COLO829 (cell line): Measurements from ENCODE around the gene ME3.

Source experiments
- DNase-seq: peaks from one replicate; pipeline ENCODE4 v3.0.0; 2012; ENCODE audit warnings: low spot score

ME3 gene

DNA sequence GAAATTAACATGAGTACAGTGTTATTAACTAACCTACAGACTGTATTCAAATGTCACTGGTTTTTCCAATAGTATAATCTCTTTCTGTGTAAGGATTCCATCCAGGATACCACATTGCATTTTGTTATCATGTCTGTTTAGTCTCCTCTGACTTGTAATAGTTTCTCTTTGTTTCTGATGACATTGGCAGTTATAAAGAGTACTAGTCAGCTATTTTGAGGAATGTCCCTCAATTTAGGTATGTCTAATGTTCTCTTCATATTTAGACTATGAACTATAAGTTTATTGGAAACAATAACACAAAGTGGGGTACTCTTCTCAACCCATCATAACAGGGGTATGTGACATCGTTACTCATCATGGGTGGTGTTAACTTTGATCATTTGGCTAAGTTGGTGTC lies 20.3 kb upstream of the ME3 start:
- DNase-seq: no peak

DNA sequence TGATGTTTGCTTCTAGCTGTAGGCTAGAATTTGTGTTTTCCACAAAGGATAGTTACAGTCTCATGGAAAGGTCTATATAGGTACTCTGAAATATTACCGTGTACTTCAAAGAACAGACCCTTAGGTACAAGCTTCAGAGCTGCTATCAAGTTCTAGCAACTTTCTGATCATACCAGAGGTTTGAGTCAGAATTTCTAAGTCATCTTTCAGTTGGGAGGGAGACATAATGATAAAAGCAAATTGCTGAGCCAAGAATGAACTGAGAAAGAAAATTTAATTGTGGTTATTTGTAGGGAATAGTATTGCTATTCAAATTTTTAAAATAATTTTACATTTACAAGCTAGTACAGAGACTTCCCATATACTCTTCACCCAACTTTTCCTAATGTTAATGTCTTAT lies 19.9 kb upstream of the ME3 start:
- no peak for DNase-seq

DNA sequence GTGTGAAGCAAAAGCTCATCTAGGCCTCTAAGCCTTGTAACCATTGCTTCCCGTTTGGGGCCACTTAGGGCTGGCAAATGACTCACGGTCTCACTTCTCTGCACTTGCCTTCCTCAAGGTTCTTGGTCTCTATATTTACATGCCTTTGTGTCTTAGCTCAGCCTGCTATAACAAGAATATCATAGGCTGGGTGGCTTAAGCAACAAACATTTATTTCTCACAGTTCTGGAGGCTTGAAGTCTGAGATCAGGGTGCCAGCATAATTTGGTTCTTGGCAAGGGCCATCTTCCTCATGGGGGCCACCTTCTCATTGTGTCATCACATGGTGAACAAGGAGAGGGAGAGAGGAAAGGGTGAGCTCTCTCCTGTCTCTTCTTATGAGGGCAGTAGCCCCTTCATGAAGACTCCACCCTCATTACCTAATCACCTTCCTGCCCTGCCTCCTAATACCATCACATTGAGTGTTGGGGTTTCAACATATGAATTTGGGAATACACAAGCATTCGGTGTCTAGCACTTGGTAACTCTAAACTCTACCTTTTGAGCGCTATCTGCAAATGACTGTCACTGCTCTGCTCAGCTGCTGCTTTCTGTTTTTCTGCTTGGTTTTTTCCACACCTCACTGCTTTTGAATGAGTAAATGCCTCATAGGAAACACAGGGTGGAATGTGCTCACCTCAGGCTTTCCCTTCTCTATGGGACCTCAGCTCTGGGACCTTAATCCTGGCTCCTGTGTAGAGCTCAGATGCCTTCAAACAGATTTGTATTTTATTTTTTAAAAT lies 16.2 kb upstream of the ME3 start:
- no peak for DNase-seq

DNA sequence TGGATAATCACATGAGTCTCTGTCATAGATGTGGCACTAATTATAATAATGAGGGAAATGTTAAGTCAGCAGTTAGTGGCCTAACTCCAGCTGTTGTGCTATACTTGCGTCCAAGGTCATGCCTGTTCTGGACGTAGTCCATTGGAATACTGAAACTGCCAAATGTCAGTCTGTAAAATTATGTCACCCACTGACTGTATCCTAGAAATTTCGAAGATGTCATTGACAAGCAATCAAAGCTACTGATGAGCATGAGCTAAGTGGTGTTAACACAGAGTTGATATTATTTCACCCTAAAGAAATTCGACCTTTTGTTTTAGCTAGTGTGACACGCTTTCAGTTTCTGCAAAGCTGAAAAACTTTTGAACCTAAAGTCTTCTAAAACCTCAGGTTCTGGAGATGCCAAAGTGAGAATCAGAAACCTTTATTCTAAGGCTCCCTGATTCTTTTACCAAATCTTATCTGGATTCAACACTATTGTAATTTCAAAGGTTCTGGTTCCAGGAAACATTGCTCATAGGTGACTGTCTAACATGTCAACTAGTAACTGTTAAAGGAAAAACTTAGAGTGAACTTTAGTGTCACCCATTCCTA lies 14.9 kb upstream of the ME3 start:
- no peak for DNase-seq

GRCh38 chr11:86686531-86686930 lies 14.1 kb upstream of the ME3 start:
- no peak for DNase-seq

DNA sequence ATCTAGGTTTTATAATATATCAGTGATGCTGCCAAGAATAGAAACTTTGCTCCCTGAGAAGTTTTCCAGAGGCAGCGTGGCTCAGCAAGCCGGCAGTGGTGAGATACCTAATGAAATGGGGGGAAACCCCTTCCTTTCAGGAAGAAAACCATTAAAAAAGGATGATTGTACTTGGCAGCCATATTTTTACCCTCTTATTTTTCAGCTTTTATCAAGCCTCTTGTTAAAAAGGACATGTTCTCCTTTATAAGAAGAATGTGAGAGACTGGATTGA lies 9.0 kb upstream of the ME3 start:
- DNase-seq: no peak

DNA sequence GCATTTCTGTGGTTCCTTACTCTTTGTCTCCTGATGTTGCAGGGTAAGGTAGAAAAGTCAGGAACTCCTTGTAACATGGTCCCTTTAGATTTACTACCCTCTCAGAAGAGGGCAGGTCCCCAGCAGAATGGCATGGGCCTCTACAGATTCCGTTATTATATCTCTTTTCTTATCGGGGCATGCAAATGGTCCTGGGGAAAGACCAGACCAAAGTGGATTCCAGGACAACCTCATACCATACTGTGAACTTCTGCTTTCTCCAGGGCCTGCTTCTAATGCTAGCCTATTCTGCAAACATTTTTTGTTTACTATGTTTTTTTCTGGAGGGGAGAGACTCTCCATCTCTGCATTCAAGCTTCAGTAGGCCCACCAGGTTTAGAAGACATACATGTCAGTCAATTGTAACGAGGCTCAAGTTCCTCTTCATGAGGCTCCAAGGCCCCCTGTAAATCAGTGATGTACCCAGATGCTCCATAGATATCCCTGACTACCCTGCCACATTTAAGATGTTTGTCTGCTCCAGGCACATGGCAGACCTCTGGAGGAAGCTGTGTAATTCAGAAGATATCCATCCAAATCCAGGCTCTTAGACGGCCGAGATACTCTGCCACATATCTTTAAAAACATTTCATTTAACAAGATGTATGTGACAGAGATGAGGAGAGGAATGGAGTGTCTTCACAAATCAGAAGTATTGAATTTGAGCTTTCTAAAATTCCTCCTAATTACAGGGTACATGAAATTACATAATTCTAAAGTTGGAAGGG lies 8.5 kb upstream of the ME3 start:
- no peak for DNase-seq

- DNase-seq: no peak
Observed at GRCh38 chr11:86678823-86679222, 6.4 kb upstream of the ME3 start.

DNA sequence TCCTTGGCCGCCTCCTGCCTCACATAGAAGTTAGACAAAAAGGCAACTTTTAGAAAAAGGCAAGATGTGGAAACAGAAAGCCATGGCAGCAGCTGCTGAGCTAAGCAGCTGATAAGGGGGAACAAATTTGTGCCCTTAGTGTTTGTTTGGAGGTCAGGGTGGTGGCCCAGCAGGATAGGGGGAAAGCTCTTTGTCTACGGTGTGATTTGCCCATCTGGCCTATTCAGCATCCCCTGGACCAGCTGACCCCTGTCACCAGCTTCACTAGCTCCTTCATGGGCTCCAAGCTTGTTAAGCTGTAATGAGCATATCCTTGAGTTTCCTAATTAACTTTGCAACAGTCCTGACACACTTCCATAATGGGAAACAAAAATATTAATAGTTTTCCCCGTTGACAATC lies 5.9 kb upstream of the ME3 start:
- no peak for DNase-seq

- DNase-seq: peak; percentile 13
Observed at GRCh38 chr11:86676533-86677154, 4.2 kb upstream of the ME3 start.

DNA sequence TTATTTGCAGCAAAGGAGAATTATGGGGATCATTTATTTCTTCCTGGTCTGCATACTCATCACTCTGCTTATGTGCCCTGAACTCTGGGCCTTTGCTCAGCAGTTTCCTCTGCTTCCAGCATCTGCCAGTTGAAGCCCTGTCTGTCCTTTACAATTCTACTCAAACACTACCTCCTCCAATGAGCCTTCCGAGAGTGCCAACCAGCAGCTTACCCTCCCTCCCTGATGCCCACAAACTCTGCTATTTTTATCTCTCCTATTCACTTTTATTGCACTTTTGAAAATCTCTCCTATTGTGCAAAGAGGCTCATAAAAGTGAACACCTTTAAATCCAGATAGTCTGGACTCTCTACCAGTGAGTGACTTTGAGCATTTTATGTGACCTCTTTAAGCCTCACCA lies 3.6 kb upstream of the ME3 start:
- no peak for DNase-seq

DNA sequence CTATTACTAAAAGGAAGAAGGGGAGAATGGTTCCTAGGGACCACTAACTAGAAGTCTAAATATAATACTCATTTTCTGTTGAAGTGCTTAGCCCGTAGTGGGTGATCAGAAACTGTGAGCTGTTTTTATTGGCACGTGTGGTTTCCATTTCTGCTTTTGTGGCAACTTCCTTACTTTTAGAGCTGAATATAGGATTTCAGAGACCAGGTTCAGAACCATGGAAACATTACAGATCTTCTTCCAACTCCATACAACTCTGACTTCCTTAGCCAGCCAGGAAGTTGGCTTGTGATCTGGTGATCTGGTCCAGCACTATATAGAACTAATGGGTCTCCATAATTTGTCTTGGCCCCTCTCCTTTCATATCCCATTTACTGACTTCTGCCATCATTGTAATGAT lies 2.6 kb upstream of the ME3 start:
- no peak for DNase-seq

DNA sequence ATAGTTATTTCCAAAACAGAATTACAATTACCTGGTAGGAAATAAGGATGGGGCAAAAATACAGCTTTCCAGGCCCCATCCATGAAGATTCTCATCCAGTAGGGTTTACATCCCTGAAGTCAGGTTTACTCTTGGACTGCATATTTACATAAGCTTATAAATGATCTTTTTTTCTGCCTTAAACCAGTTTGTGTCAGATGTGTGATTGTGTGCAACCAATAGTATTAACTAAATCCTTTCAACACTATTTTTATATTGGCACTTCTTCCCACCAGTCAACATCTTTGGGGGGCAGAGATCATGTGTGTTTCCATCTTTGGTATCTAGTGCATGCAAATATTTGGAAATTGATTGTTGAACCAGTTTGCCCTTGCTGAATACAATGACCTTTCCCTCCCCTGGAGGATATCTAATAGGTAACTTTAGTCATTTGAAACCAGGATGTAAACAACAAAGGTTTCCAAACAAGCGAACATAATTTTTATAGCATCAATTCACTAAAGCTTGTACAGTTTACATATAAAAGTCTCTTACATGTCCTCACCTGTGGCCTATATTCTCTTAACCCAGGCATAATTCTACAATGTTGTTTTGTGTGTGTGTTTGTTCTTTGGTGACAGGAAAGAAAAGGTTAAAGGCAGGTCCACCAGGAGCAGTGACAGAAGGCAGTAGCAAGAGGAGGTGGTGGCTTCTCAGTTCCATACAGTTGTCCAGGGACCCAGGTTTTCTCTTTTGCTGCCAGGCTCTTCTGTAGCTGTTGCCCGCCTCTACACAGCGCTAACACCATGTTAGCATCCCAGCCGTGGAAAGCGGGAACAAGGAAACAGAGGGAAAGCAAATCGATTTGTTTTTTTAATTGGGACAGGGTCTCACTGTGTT lies 1.7 kb upstream of the ME3 start:
- DNase-seq: no peak

- no peak for DNase-seq
Observed at GRCh38 chr11:86673055-86673843, 833 bp upstream of the ME3 start.

DNA sequence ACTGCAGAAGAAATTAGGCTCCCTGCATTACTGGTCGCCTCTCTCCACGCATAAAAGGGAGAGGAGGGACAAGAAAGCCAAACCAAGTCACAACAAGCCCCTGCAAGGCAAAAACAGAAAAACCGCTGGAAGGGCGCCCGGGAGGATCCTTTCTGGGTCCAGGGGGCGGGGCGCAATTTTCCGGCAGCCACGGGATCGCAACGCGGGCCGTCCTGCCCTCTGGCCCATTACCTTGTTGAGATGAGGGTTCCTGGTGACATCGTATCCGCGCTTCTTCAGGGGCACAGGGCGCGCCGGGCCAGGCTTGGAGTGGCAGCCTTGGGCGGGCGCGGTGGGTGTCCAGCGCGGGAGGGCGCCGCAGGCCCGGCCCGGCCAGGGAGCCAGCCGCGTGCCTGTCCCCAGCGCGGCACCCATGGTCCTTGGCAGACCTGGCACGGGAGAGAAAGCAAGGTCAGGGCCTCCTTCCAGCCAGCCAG lies 847 bp downstream of the ME3 start:
- no peak for DNase-seq

- DNase-seq: no peak
Observed at GRCh38 chr11:86670911-86671310, 1.5 kb downstream of the ME3 start.

DNA sequence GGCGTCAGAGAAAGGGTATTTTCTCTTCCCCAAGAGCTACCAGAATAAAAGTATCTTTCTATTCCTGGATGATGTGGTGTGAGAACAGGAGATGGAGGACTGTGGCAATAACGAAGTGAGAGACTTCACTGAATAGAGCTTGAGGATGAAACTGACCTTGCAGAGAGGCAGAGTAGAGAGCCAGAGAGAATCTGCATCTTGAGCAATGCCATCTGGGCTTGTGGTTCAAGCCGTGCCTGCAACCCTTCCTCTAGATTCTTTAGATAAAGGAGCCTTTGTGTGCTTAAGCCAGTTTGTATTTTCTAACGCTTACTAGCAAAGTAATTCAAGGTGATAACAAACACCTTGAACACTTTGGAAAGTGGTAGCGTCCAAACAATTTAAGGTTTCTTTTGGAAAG lies 2.2 kb downstream of the ME3 start:
- no peak for DNase-seq

DNA sequence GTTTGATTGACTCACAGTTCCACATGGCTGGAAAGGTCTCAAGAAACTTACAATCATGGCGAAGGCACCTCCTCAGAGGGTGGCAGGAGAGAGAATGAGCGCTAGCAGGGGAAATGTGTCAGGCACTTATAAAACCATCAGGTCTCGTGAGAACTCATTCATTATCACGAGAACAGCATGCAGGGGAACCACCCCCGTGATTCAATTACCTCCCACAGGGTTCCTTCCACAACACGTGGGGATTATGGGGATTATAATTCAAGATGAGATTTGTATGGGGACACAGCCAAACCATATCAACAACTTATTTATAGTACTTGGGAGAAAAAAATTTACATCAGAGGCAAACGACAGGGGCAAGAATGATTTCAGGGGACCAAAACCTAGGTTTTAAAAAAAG lies 3.0 kb downstream of the ME3 start:
- DNase-seq: no peak

DNA sequence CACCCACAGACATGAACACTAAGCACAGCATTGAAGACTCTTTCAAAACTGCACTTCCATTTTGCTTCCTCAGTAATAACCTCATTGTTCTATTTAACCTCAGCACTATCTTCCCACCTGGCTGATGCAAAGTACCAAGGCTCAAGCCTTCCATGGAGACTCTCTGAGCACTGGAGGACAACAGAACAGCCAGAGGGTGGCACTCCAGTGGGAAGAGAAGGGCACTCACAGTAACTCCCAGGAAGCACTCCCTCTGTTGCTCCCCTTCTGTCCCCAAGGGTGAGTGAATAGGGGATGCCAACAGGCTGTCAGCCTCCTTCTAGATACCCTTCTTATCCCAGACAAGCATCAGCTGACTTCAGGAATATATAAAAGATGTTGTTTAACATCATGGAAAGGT lies 3.5 kb downstream of the ME3 start:
- DNase-seq: no peak

DNA sequence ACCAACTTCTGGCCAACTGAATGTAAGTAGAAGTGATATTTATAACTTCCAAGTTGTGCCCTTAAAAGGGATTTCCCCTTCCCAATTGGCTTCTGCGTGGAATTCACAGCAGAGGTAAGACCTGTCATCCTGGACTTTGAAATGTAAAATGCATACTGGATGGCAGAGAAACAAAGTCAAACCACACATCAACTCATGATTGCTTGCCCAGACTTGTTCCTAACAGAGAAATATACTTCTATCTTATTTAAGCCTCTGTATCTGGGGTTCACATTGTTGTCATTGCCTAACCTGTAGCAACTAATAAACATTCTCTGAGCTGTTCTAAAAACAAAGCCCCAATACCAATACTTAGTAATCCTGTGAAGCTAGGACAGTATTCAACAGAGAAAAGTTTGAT lies 6.2 kb downstream of the ME3 start:
- no peak for DNase-seq

- DNase-seq: no peak
Observed at GRCh38 chr11:86664930-86665329, 7.5 kb downstream of the ME3 start.
